ENCODE measurements around the gene SSR1.

GRCh38 chr6:7323074-7323473 lies 10.1 kb upstream of the SSR1 start:
- no peak for TF ChIP-seq CTCF (IDR thresholded peaks at IDR 0.05)
- no peak for TF ChIP-seq POLR2A (IDR thresholded peaks at IDR 0.05)

All from Peyer's patch (tissue), 4 donors.